H1 (cell line): ENCODE results near the gene GRIK1. TPM values are rescaled to one million over a fixed set of nuclear protein-coding genes. Genes with fewer than 3 reads are reported as not detected.

Experiments used
- CHD7 ChIP-seq: fragments of 300-600 bp; sonication (generic); IDR thresholded peaks from 2 replicates; pipeline ENCODE4 v1.7.1; 2012; ENCODE audit warnings: low read length, moderate library complexity, mild to moderate bottlenecking, inconsistent platforms; ENCODE audit not compliant: insufficient replicate concordance
- JUN ChIP-seq: IDR thresholded peaks from 2 replicates; pipeline ENCODE4 v1.6.1; 2011; ENCODE audit warnings: low read depth, mild to moderate bottlenecking, improper control_type of control experiment, low read length
- POLR2A ChIP-seq, 2 experiments: IDR thresholded peaks; 1 replicate in 1 of 2; 2 replicates in 1 of 2; pipeline ENCODE4 v1.6.1; 2011; ENCODE audit warnings: low read depth in 2 of 2, low read length in 2 of 2, mild to moderate bottlenecking in 2 of 2; ENCODE audit errors: control extremely low read depth in 1 of 2
- SIRT6 ChIP-seq: IDR thresholded peaks from one replicate; pipeline ENCODE4 v1.7.1; 2012; ENCODE audit warnings: low read length, inconsistent platforms
- SUZ12 ChIP-seq: fragments of 200-600 bp; sonication (generic); IDR thresholded peaks from 2 replicates; pipeline ENCODE4 v1.6.1; 2012; ENCODE audit warnings: mild to moderate bottlenecking, inconsistent platforms, low read length, moderate library complexity, mixed read lengths
- polyA plus RNA-seq, 7 experiments: library from polyadenylated mRNA; depleted of rRNA in 3 of 7; stranded (reverse) in 5 of 7; unstranded in 2 of 7; fragments of >200 nt in 5 of 7; fragments of 200-250 nt in 2 of 7; gene quantifications; 1 replicate in 5 of 7; 2 replicates in 1 of 7; 4 replicates in 1 of 7; pipeline versions ENCODE4 v1.2.1 to v1.2.3, GENCODE V29; 2011 to 2013; ENCODE audit warnings: missing spikeins in 2 of 7, mixed read lengths in 2 of 7
- total RNA-seq: library from RNA; stranded (reverse); fragmentation: NEBNext Ultra II Directional; extraction: Animal tissue kit (Norgen Biotek cat#: 25700); gene quantifications from 2 replicates; pipeline ENCODE4 v1.2.1, GENCODE V29; 2021

GRIK1 gene
- total and polyA plus RNA-seq, 2 of the 8 experiments (the other 6 are each of a cell fraction or from before 2014, with no cell fraction given): 0.11 to 0.32 TPM

- TF ChIP-seq CHD7 (no peak), POLR2A (IDR thresholded peaks at IDR 0.05; ENCODE audit: control extremely low read depth in 1 of 2, low read depth in 2 of 2, low read length in 2 of 2) (no peak), SUZ12 (no peak), SIRT6 (no peak), JUN (no peak)
Observed at GRCh38 chr21:29979043-29979442, 39.2 kb upstream of the GRIK1 start (continued).
